Mesenchymal stem cell (in vitro differentiated cells and primary cell): ENCODE measurements around the gene LLGL2.
A peak's percentile ranks its signal among the peaks of the same experiment; 100 is the strongest.

Source experiments
- DNase-seq: peaks from one replicate; pipeline ENCODE4 v3.0.0-alpha.2; 2013
- H2AFZ ChIP-seq: one replicate; pipeline ENCODE4 v1.6.1; 2013; ENCODE audit warnings: low read depth, mild to moderate bottlenecking, control low read depth, inconsistent platforms, low read length, moderate library complexity
- H2AK5ac ChIP-seq: 2 replicates; pipeline ENCODE4 v1.6.1; 2013; ENCODE audit warnings: low read length, moderate library complexity, mild to moderate bottlenecking, inconsistent platforms; ENCODE audit not compliant: severe bottlenecking
- H2BK120ac ChIP-seq: one replicate; pipeline ENCODE4 v1.6.1; 2013; ENCODE audit warnings: low read depth, mild to moderate bottlenecking, inconsistent platforms, low read length, moderate library complexity
- H2BK12ac ChIP-seq, 2 experiments: one replicate each; pipeline ENCODE4 v1.6.1; 2013; ENCODE audit warnings: inconsistent platforms in 2 of 2, low read length in 2 of 2, mild to moderate bottlenecking in 2 of 2, moderate library complexity in 2 of 2, control low read depth in 1 of 2
- H2BK15ac ChIP-seq: one replicate; pipeline ENCODE4 v1.6.1; 2013; ENCODE audit warnings: mild to moderate bottlenecking, low read depth, inconsistent platforms; ENCODE audit not compliant: poor library complexity, severe bottlenecking
- H2BK5ac ChIP-seq: 2 replicates; pipeline ENCODE4 v1.6.1; 2013; ENCODE audit warnings: low read depth, mild to moderate bottlenecking, low read length, control low read depth, inconsistent platforms; ENCODE audit not compliant: poor library complexity, severe bottlenecking
- H3K14ac ChIP-seq, 2 experiments: one replicate each; pipeline ENCODE4 v1.6.1; 2013; ENCODE audit warnings: inconsistent platforms in 2 of 2, low read length in 2 of 2, control low read depth in 1 of 2, mild to moderate bottlenecking in 1 of 2, moderate library complexity in 1 of 2
- H3K18ac ChIP-seq, 2 experiments: one replicate each; pipeline ENCODE4 v1.6.1; 2013; ENCODE audit warnings: inconsistent platforms in 2 of 2, low read length in 2 of 2, control low read depth in 1 of 2, low read depth in 1 of 2, mild to moderate bottlenecking in 1 of 2
- H3K23ac ChIP-seq, 2 experiments: one replicate each; pipeline ENCODE4 v1.6.1; 2013; ENCODE audit warnings: inconsistent platforms in 2 of 2, low read length in 2 of 2, mild to moderate bottlenecking in 2 of 2, moderate library complexity in 2 of 2, control low read depth in 1 of 2
- H3K27ac ChIP-seq: 2 replicates; pipeline ENCODE4 v1.5.1; 2013; ENCODE audit warnings: mild to moderate bottlenecking, moderate library complexity, low read length, control low read depth, inconsistent platforms; ENCODE audit not compliant: poor library complexity, severe bottlenecking
- H3K27me3 ChIP-seq, 2 experiments: 2 replicates each; pipeline versions ENCODE4 v1.6.1 to v1.7.0; 2013; ENCODE audit warnings: low read length in 2 of 2, mild to moderate bottlenecking in 2 of 2, moderate library complexity in 2 of 2, control low read depth in 1 of 2, inconsistent platforms in 1 of 2; ENCODE audit not compliant: control insufficient read depth in 1 of 2, insufficient read depth in 1 of 2
- H3K36me3 ChIP-seq, 2 experiments: 2 replicates each; pipeline versions ENCODE4 v1.6.1 to v1.7.0; 2013; ENCODE audit warnings: low read length in 2 of 2, control low read depth in 1 of 2, inconsistent platforms in 1 of 2, low read depth in 1 of 2, mild to moderate bottlenecking in 1 of 2; ENCODE audit not compliant: insufficient read depth in 2 of 2, control insufficient read depth in 1 of 2
- H3K4ac ChIP-seq, 2 experiments: one replicate each; pipeline ENCODE4 v1.6.1; 2013; ENCODE audit warnings: inconsistent platforms in 2 of 2, low read length in 2 of 2, mild to moderate bottlenecking in 2 of 2, moderate library complexity in 2 of 2, control low read depth in 1 of 2, low read depth in 1 of 2
- H3K4me1 ChIP-seq: 2 replicates; pipeline ENCODE4 v1.6.1; 2013; ENCODE audit warnings: low read depth, low read length, control low read depth; ENCODE audit not compliant: control insufficient read depth, insufficient read depth
- H3K4me2 ChIP-seq: 2 replicates; pipeline ENCODE4 v1.6.1; 2013; ENCODE audit warnings: low read length, mild to moderate bottlenecking, inconsistent platforms; ENCODE audit not compliant: poor library complexity, severe bottlenecking
- H3K4me3 ChIP-seq, 2 experiments: 2 replicates each; pipeline versions ENCODE4 v1.5.1 to v1.7.0; 2013; ENCODE audit warnings: low read length in 2 of 2, mild to moderate bottlenecking in 2 of 2, control low read depth in 1 of 2, low read depth in 1 of 2; ENCODE audit not compliant: insufficient read depth in 1 of 2
- H3K79me1 ChIP-seq: replicated peaks from 2 replicates; pipeline ENCODE4 v1.6.1; 2013; ENCODE audit warnings: mild to moderate bottlenecking, control low read depth, low read length, inconsistent platforms; ENCODE audit not compliant: poor library complexity, severe bottlenecking
- H3K9ac ChIP-seq: 2 replicates; pipeline ENCODE4 v1.7.0; 2013; ENCODE audit warnings: mild to moderate bottlenecking, low read length, moderate library complexity
- H3K9me3 ChIP-seq: 2 replicates; pipeline ENCODE4 v1.7.0; 2013; ENCODE audit warnings: mild to moderate bottlenecking, low read length; ENCODE audit not compliant: control insufficient read depth
- H4K8ac ChIP-seq: one replicate; pipeline ENCODE4 v1.6.1; 2013; ENCODE audit warnings: inconsistent platforms, mild to moderate bottlenecking, low read length, moderate library complexity
- H4K91ac ChIP-seq: one replicate; pipeline ENCODE4 v1.6.1; 2013; ENCODE audit warnings: mild to moderate bottlenecking, low read length, inconsistent platforms
- WGBS: methylation state at CpG from one replicate; pipeline ENCODE4 v1.1.7; 2013; ENCODE audit warnings: mixed read lengths; 5-methylcytosine and 5-hydroxymethylcytosine counted together

LLGL2 gene

DNA sequence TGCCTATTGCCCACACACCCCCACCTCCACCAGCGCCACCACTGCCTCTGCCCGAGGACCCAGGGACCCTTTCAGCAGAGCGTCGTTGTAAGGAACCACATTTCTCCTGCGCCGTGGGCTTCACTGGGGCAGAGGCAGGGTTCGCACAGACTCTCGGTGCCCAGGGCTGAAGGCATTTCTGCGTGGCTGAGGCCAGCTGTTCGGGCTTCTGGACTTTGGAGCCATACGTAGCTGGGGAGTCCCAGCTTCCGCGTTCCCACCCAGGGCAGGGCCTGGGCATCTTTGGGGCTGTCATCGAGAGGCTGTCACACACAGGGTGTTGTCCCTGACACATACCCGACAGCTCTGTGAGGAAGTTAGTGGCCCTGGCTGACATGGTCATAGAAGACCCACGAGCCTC lies 91.7 kb downstream of the LLGL2 start:
- peaks cover 3% of the 10 kb centered on the region for H3K4me1 ChIP-seq
- WGBS: 91% methylated on average over 16 of the region's 16 CpGs

GRCh38 chr17:75617675-75618074 lies 92.2 kb downstream of the LLGL2 start:
- 100% methylated on average over 5 of the region's 11 CpGs for WGBS
- no peak overlapping the region for H3K18ac ChIP-seq
- no peak overlapping the region for H2AK5ac ChIP-seq
- H3K9me3 ChIP-seq: no peaks in the 10 kb centered on the region
- DNase-seq: no peak
- H2BK120ac ChIP-seq: no peak overlapping the region
- no peak overlapping the region for H3K14ac ChIP-seq
- no peak overlapping the region for H3K23ac ChIP-seq
- no peak overlapping the region for H3K9ac ChIP-seq
- no peak overlapping the region for H2BK15ac ChIP-seq
- no peak overlapping the region for H2BK12ac ChIP-seq
- no peak overlapping the region for H4K8ac ChIP-seq
- peaks cover 3% of the 10 kb centered on the region for H3K4me1 ChIP-seq
- no peak overlapping the region for H3K4me2 ChIP-seq
- no peaks in the 10 kb centered on the region for H3K79me1 ChIP-seq
- H3K27me3 ChIP-seq: peaks cover 26 to 50% of the 10 kb centered on the region in 2 experiments
- H4K91ac ChIP-seq: peak overlapping the region; percentile 3
- no peak overlapping the region for H2AFZ ChIP-seq
- no peak overlapping the region for H3K4ac ChIP-seq
- H3K36me3 ChIP-seq: peaks cover 0 to 6% of the 10 kb centered on the region in 2 experiments
- no peak overlapping the region for H2BK5ac ChIP-seq
- H3K27ac ChIP-seq: no peak overlapping the region
- no peak overlapping the region for H3K4me3 ChIP-seq

More for the DNA sequence above, 91.7 kb downstream of the LLGL2 start:
- Histone ChIP-seq H3K4ac (no peak overlapping the region), H3K4me2 (no peak overlapping the region), H3K18ac (no peak overlapping the region), H3K79me1 (no peaks in the 10 kb centered on the region), H3K14ac (no peak overlapping the region), H3K27ac (no peak overlapping the region), H2BK120ac (no peak overlapping the region), H4K91ac (no peak overlapping the region), H3K9me3 (no peaks in the 10 kb centered on the region), H2BK15ac (no peak overlapping the region), H3K36me3 (peaks cover 0 to 6% of the 10 kb centered on the region in 2 experiments), H2BK12ac (no peak overlapping the region), H3K23ac (no peak overlapping the region), H3K4me3 (no peak overlapping the region), H2BK5ac (no peak overlapping the region), H3K27me3 (peaks cover 25 to 45% of the 10 kb centered on the region in 2 experiments), H4K8ac (no peak overlapping the region), H2AK5ac (no peak overlapping the region), H3K9ac (no peak overlapping the region), H2AFZ (no peak overlapping the region)
- no peak for DNase-seq

DNA sequence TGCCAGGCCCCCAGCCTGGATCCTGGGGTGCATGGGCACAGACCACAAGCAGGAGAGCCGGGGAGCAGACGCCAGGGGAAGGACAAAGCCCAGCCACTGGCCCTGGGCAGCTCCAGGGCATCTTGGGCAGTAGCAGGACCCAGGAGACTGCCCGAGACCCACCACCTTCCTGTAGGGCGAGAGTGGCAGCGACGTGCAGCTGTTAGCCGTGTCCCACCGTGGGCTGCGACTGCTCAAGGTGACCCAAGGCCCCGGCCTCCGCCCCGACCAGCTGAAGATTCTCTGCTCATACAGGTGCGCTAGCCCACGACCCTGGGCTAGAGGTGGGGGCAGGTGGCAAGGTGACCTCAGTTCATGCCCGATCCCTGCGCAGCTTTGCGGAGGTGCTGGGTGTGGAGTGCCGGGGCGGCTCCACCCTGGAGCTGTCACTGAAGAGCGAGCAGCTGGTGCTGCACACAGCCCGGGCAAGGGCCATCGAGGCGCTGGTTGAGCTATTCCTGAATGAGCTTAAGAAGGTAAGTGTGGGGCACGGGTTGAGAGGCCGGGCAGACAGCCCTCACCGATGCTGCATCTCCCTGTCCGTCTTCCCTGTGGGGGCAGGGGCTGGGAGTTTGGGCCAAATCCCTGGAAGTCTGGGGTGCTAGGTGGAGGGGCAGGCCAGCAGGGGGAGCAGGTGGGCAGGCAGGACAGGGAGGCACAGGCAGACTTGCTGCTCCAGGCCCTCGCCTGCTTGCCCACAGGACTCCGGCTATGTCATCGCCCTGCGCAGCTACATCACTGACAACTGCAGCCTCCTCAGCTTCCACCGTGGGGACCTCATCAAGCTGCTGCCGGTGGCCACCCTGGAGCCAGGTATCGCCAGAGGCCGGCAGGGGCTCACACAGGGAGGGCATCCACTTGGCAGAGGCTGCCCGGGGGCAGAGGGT lies 94.3 kb downstream of the LLGL2 start:
- Histone ChIP-seq H3K9ac (no peak overlapping the region), H2BK120ac (no peak overlapping the region), H3K27ac (no peak overlapping the region), H3K9me3 (no peaks in the 10 kb centered on the region), H3K4ac (no peak overlapping the region), H3K14ac (no peak overlapping the region), H3K27me3 (peaks cover 26 to 50% of the 10 kb centered on the region in 2 experiments), H4K8ac (no peak overlapping the region), H2BK15ac (no peak overlapping the region), H2AK5ac (no peak overlapping the region), H4K91ac (no peak overlapping the region), H3K18ac (no peak overlapping the region), H3K23ac (no peak overlapping the region), H2BK12ac (no peak overlapping the region), H3K4me1 (peaks cover 12% of the 10 kb centered on the region), H3K4me3 (no peak overlapping the region), H3K4me2 (no peak overlapping the region), H2BK5ac (no peak overlapping the region), H3K79me1 (no peaks in the 10 kb centered on the region), H3K36me3 (peaks cover 0 to 1% of the 10 kb centered on the region in 2 experiments), H2AFZ (no peak overlapping the region)
- DNase-seq: peak; percentile 42
- WGBS: 85% methylated on average over 35 of the region's 36 CpGs

DNA sequence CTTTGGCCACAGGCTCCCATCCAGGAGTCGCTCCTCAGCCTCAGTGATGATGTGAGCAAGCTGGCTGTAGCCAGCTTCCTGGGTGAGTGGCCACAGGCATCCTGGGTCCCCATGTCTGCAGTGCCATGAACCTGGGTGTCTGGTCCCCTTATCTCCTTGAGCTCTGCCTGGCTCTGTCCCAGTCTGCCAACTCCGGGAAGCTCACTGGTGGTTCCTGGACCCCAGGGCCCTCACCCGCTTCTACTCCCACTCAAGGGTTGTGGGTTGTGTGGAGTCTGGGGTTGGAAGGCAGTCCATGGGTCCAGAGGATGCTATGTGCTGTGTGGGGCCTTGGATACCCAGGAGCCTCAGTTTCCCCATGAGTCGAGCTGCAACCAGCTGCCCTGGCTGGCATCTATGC lies 96.0 kb downstream of the LLGL2 start:
- Histone ChIP-seq H2BK12ac (no peak overlapping the region), H2AK5ac (no peak overlapping the region), H3K79me1 (no peaks in the 10 kb centered on the region), H3K18ac (no peak overlapping the region), H3K27me3 (peaks cover 26 to 50% of the 10 kb centered on the region in 2 experiments), H3K4me1 (peaks cover 17% of the 10 kb centered on the region), H2AFZ (no peak overlapping the region), H3K27ac (no peak overlapping the region), H3K4me2 (no peak overlapping the region), H3K14ac (no peak overlapping the region), H3K9ac (no peak overlapping the region), H4K91ac (peak overlapping the region; percentile 22), H4K8ac (no peak overlapping the region), H2BK120ac (no peak overlapping the region), H3K9me3 (no peaks in the 10 kb centered on the region), H3K4me3 (no peak overlapping the region), H3K4ac (no peak overlapping the region), H2BK5ac (no peak overlapping the region), H3K23ac (no peak overlapping the region), H2BK15ac (no peak overlapping the region), H3K36me3 (peaks cover 0 to 6% of the 10 kb centered on the region in 2 experiments)
- no peak for DNase-seq
- WGBS: 98% methylated on average over 4 of the region's 4 CpGs
